GM12864 (cell line): ENCODE measurements around the gene TTYH2.

ENCODE experiments used
- DNase-seq: peaks from one replicate; pipeline ENCODE4 v3.0.0-alpha.2; 2011; ENCODE audit warnings: low read depth
- H3K4me3 ChIP-seq: 2 replicates; pipeline ENCODE4 v1.5.1; 2011; ENCODE audit warnings: mild to moderate bottlenecking, low read depth, low read length, control low read depth
- CTCF ChIP-seq: IDR thresholded peaks from 2 replicates; pipeline ENCODE4 v1.5.1; 2011; ENCODE audit warnings: low read depth, mild to moderate bottlenecking, moderate library complexity, low read length, control low read depth, inconsistent platforms; ENCODE audit errors: missing control alignments

TTYH2 gene

GRCh38 chr17:74194682-74195081 is 18.7 kb upstream of the TTYH2 start:
- no peak overlapping the region for H3K4me3 ChIP-seq
- no peak for DNase-seq
- no peak for TF ChIP-seq CTCF

GRCh38 chr17:74196541-74197317 is 16.6 kb upstream of the TTYH2 start:
- no peak for DNase-seq
- no peak overlapping the region for H3K4me3 ChIP-seq
- no peak for TF ChIP-seq CTCF

- TF ChIP-seq CTCF = no peak
- DNase-seq = no peak
- no peak overlapping the region for H3K4me3 ChIP-seq
Observed at GRCh38 chr17:74197801-74198200, 15.6 kb upstream of the TTYH2 start.

- no peak for DNase-seq
- TF ChIP-seq CTCF = no peak
- H3K4me3 ChIP-seq = no peak overlapping the region
Observed at GRCh38 chr17:74198694-74199093, 14.7 kb upstream of the TTYH2 start.

- peak; percentile 91 for TF ChIP-seq CTCF
- no peak for DNase-seq
Observed at GRCh38 chr17:74199306-74200092, 13.9 kb upstream of the TTYH2 start.

GRCh38 chr17:74200112-74200511 is 13.3 kb upstream of the TTYH2 start:
- H3K4me3 ChIP-seq = no peak overlapping the region

More at GRCh38 chr17:74199306-74200092, 13.9 kb upstream of the TTYH2 start:
- H3K4me3 ChIP-seq = no peak overlapping the region

More at GRCh38 chr17:74200112-74200511, 13.3 kb upstream of the TTYH2 start:
- no peak for DNase-seq
- TF ChIP-seq CTCF = no peak
